Psoas muscle (tissue), 8 donors: ENCODE data around the gene ITGA11. TPM values are rescaled to one million over a fixed set of nuclear protein-coding genes. Genes with fewer than 3 reads are reported as not detected.

Experiments
- ATAC-seq, 4 donors: fragments of 200-7000 bp; cut with Tn5 transposase; one replicate each; pipeline ENCODE4 v1.9.1; 2020; ENCODE audit warnings: moderate library complexity in 3 of 4, mild to moderate bottlenecking in 2 of 4
- DNase-seq, 2 donors: peaks; one replicate each; pipeline ENCODE4 v3.0.0-alpha.2; 2020
- H3K27ac ChIP-seq: fragments of 200-600 bp; one replicate; pipeline ENCODE4 v1.8.0; 2022
- H3K27me3 ChIP-seq, 3 donors: fragments of 200-600 bp in 1 of 3; one replicate each; pipeline versions ENCODE4 v1.6.1 to v1.8.0; 2013 to 2022; ENCODE audit warnings: low read length in 2 of 3, mild to moderate bottlenecking in 2 of 3, moderate library complexity in 1 of 3; ENCODE audit not compliant: insufficient read depth in 3 of 3
- H3K36me3 ChIP-seq, 2 donors: fragments of 200-600 bp in 1 of 2; one replicate each; pipeline versions ENCODE4 v1.6.1 to v1.8.0; 2013 to 2022; ENCODE audit warnings: low read depth in 1 of 2, mild to moderate bottlenecking in 1 of 2, moderate library complexity in 1 of 2; ENCODE audit not compliant: insufficient read depth in 1 of 2
- H3K4me1 ChIP-seq: fragments of 200-600 bp; one replicate; pipeline ENCODE4 v1.8.0; 2022
- H3K4me3 ChIP-seq: fragments of 200-600 bp; one replicate; pipeline ENCODE4 v1.8.0; 2022; ENCODE audit warnings: mild to moderate bottlenecking
- H3K9me3 ChIP-seq: fragments of 200-600 bp; one replicate; pipeline ENCODE4 v1.8.0; 2022
- WGBS, 3 donors: extraction: QIAGEN DNeasy Blood & Tissue Kit; methylation state at CpG; one replicate each; pipeline versions ENCODE4 v1.1.6 to v1.1.7; 2013; 5-methylcytosine and 5-hydroxymethylcytosine counted together
- intact Hi-C, 2 donors: fragments of 100-400 bp; cut with DNase I; formaldehyde crosslinking; loops; one replicate each; pipeline versions ENCODE4 v1.11.0 to v1.14.2; 2022
- polyA plus RNA-seq, 3 donors: library from polyadenylated mRNA; stranded (reverse); fragments of 200-250 nt; gene quantifications; one replicate each; pipeline ENCODE4 v1.2.3, GENCODE V29; 2013
- total RNA-seq, 4 donors: library from RNA; stranded (reverse); fragmentation: NEBNext Ultra II Directional in 2 of 4; extraction: Animal tissue kit (Norgen Biotek cat#: 25700) in 2 of 4; gene quantifications; one replicate each; pipeline versions ENCODE4 v1.2.1 to v1.2.4, GENCODE V29; 2021 to 2023
- TF ChIP-seq, protein P1 (sequence below): fragments of 200-600 bp; IDR thresholded peaks from one replicate; pipeline ENCODE4 v1.8.0; 2022; ENCODE audit warnings: antibody characterized with exemption
- donor health status: healthy with polysubstance abuse.
- donor health status: DM: no; HTN: no; CAD: no; lungs with moderate emphysema.
- donor health status: Bipolar disorder and iron deficiency.
- donor health status: healthy.
- donor health status: DM: yes; HTN: yes; CAD: no.
- donor health status: DM: no; HTN: no; CAD: no.
- donor health status: DM: no; HTN: no; CAD: no.
- donor health status: DM: yes; HTN: yes; CAD: no.

ITGA11 gene
- total and polyA plus RNA-seq, 7 donors: 0.10 to 7.9 (median 0.97) TPM

DNA sequence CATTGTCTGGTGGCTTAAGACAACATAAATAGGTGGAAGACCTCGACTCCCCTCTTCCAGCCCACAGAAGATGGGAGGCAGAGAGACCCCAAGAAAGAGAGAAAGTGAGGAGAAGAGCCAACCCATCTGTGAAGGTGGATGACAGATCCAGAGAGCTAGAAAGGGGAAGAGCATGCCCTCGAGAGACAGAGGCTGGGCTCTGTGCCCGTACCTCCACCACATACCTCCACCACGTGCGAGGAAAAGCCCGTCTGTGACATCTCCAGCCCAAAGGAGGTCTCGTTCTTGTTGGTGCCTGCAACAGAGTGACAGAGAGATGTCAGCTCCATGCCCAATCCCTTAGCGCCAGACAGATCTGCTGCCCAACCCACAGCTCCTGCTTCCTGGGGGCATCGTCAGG is 83.4 kb downstream of the ITGA11 start:
- no peak overlapping the region for H3K27ac ChIP-seq
- TF ChIP-seq, protein P1, sequence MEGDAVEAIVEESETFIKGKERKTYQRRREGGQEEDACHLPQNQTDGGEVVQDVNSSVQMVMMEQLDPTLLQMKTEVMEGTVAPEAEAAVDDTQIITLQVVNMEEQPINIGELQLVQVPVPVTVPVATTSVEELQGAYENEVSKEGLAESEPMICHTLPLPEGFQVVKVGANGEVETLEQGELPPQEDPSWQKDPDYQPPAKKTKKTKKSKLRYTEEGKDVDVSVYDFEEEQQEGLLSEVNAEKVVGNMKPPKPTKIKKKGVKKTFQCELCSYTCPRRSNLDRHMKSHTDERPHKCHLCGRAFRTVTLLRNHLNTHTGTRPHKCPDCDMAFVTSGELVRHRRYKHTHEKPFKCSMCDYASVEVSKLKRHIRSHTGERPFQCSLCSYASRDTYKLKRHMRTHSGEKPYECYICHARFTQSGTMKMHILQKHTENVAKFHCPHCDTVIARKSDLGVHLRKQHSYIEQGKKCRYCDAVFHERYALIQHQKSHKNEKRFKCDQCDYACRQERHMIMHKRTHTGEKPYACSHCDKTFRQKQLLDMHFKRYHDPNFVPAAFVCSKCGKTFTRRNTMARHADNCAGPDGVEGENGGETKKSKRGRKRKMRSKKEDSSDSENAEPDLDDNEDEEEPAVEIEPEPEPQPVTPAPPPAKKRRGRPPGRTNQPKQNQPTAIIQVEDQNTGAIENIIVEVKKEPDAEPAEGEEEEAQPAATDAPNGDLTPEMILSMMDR: no peak
- ATAC-seq: no peak
- H3K4me3 ChIP-seq: no peak overlapping the region
- H3K36me3 ChIP-seq: no peaks in the 10 kb centered on the region
- peaks cover 12% of the 10 kb centered on the region for H3K4me1 ChIP-seq
- H3K27me3 ChIP-seq: no peaks in the 10 kb centered on the region
- no peaks in the 10 kb centered on the region for H3K9me3 ChIP-seq
- 80 to 90% (median 80%) methylated on average over 9 of the region's 9 CpGs for WGBS, 3 donors
- no peak for DNase-seq
- intact Hi-C loops: no loop called here

DNA sequence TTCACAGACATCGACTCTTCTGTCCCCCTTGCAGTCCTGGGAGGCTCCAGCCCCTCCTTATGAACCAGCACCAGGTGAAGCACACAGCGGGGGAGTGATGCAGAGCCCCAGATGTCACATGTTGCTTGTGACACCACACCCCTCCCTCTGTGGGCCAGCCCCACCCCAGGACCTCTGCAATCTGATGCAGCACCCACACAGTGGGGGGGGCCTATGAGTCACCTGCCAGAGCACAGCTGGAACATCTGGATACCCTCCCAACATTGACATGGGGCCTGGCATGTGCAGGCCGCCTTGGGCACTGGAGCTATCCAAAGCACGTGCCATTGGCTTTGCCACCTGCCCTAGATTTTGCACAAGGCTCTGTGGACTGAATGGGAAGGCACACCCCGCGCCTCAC is 83.9 kb downstream of the ITGA11 start:
- peaks cover 10% of the 10 kb centered on the region for H3K4me1 ChIP-seq
- DNase-seq (no peak), ATAC-seq (peak in 1 of 4 donors; percentile 12)
- H3K27ac ChIP-seq: no peak overlapping the region
- TF ChIP-seq, protein P1: no peak
- 65 to 74% (median 65%) methylated on average over 6 of the region's 6 CpGs for WGBS, 3 donors
- intact Hi-C loops: no loop called here
- H3K9me3 ChIP-seq: no peaks in the 10 kb centered on the region
- H3K36me3 ChIP-seq: no peaks in the 10 kb centered on the region
- H3K4me3 ChIP-seq: no peak overlapping the region
- no peaks in the 10 kb centered on the region for H3K27me3 ChIP-seq

GRCh38 chr15:68347392-68347791 is 84.6 kb downstream of the ITGA11 start:
- no peak for DNase-seq
- intact Hi-C loops: no loop called here
- Histone ChIP-seq H3K4me1 (peaks cover 5% of the 10 kb centered on the region), H3K36me3 (no peaks in the 10 kb centered on the region), H3K27me3 (no peaks in the 10 kb centered on the region), H3K4me3 (no peak overlapping the region), H3K9me3 (no peaks in the 10 kb centered on the region), H3K27ac (no peak overlapping the region)
- TF ChIP-seq, protein P1: no peak
- 52 to 53% (median 53%) methylated on average over 7 of the region's 7 CpGs for WGBS, 3 donors
- no peak for ATAC-seq

- H3K9me3 ChIP-seq: no peaks in the 10 kb centered on the region
- H3K27ac ChIP-seq: no peak overlapping the region
- no peaks in the 10 kb centered on the region for H3K36me3 ChIP-seq
- DNase-seq (no peak), ATAC-seq (no peak)
- TF ChIP-seq, protein P1: no peak
- 74 to 85% (median 84%) methylated on average over 6 of the region's 6 CpGs for WGBS, 3 donors
- H3K4me3 ChIP-seq: no peak overlapping the region
- intact Hi-C loops: no loop called here
- no peaks in the 10 kb centered on the region for H3K27me3 ChIP-seq
- peaks cover 6% of the 10 kb centered on the region for H3K4me1 ChIP-seq
Observed at GRCh38 chr15:68346979-68347378, 85.0 kb downstream of the ITGA11 start.

DNA sequence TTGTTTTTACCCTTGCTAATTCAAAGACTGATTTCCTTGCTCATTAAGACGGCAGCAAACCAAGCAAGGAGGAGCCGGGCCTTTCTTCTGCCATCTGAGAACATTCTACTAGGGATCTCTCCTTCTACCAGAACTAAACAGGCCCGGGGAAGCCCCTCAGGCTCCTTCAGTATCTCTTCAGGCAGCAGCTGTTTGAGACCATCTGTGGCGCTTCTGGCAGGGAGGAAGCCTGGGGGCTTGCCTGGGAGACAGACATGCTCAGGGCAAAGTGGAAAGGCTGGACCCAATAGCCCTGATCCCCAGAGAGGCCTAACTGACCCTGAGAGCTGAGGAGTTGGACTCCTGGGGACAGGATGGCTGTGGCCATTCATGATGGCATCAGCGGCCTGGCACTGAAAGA is 86.5 kb downstream of the ITGA11 start:
- H3K27ac ChIP-seq: no peak overlapping the region
- no peaks in the 10 kb centered on the region for H3K36me3 ChIP-seq
- peaks cover 20% of the 10 kb centered on the region for H3K4me1 ChIP-seq
- H3K4me3 ChIP-seq: no peak overlapping the region
- TF ChIP-seq, protein P1: no peak
- no peak for ATAC-seq
- no peaks in the 10 kb centered on the region for H3K27me3 ChIP-seq
- DNase-seq: no peak
- 73 to 75% (median 74%) methylated on average over 5 of the region's 5 CpGs for WGBS, 3 donors
- intact Hi-C loops: no loop called here
- H3K9me3 ChIP-seq: no peaks in the 10 kb centered on the region
